ENCODE data around the gene EPHX1.

Gene EPHX1

GRCh38 chr1:225840713-225841112, 30.8 kb downstream of the EPHX1 start:
- in situ Hi-C loops (cut with MboI; ENCODE audit: low sequenced_read_pairs): no loop called here

- in situ Hi-C loops (cut with MboI; ENCODE audit: low sequenced_read_pairs): no loop called here
These were observed 32.1 kb downstream of the EPHX1 start for GRCh38 chr1:225842074-225842473.

GRCh38 chr1:225842788-225843425, 33.0 kb downstream of the EPHX1 start:
- in situ Hi-C loops (cut with MboI; ENCODE audit: low sequenced_read_pairs): no loop called here

DNA sequence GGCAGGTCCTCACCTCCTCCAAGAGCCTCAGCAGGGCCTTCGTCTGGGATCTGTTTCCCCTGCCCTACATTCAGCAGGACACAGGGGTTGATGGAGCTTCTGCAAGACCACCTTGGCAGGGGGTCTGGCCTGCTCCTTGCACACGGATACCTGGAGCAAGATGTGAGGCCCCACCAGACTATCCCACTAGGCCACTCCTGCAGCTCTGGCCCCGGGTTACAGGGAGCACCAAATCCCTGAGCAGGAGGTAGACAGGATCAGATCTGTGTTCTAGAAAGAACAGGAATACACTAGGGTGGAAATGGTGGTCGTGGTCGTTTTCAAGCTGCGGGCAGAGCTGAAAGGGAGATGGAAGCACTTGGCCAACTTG, 33.5 kb downstream of the EPHX1 start:
- in situ Hi-C loops (cut with MboI; ENCODE audit: low sequenced_read_pairs): no loop called here

- in situ Hi-C loops (cut with MboI; ENCODE audit: low sequenced_read_pairs): no loop called here
These were observed 34.5 kb downstream of the EPHX1 start for GRCh38 chr1:225844236-225845061.

- in situ Hi-C loops (cut with MboI; ENCODE audit: low sequenced_read_pairs): no loop called here
These were observed 35.2 kb downstream of the EPHX1 start for GRCh38 chr1:225845097-225845496.

GRCh38 chr1:225845571-225846259, 35.8 kb downstream of the EPHX1 start:
- in situ Hi-C loops (cut with MboI; ENCODE audit: low sequenced_read_pairs): no loop called here

DNA sequence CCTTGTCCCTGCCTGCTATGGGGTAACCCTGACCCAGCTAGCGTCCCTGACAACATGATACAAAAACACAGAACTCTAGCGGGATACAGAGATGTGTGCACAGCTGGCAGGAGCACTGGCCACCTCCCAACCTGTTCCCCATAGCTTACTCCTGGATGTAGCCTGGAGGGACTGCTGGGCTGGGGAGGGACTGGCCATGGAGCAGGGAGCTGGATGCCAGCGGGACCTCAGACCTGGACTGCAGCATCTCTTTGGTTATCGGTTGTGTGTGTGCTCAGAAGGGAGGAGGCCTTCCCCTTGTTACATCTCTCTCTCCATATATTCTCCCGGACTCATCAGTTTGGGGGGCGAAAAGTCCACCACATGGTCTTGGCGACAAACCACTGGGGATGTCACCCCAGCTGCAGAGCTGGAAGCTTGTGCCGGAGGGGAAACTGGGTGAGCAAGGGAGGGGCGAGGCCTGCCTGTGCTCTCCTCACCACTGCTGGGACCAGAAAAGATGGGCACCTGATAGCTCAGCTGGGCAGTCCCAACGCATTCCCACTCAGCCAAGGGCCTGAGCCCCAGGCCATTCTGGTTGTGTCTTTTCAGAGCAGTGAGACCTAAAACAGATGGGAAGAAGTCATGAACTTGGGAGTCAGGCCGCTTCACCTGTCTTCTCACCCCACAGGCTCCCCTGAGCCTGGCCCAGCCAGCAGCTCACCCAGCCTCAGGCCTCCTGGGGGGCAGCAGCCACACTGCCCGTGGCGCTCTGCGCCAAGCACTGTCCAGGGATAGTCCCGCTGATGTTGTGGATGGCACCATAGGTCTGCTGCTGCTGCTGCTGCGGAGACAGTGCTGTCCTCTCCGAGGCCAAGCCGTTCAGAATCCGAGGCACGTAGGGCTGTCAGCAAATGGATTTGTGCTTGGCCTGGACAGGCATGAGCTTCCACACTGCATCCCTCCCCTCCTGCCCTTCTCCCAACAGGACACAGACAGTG, 36.7 kb downstream of the EPHX1 start:
- in situ Hi-C loops (cut with MboI; ENCODE audit: low sequenced_read_pairs): no loop called here

GRCh38 chr1:225847610-225848009, 37.7 kb downstream of the EPHX1 start:
- in situ Hi-C loops (cut with MboI; ENCODE audit: low sequenced_read_pairs): no loop called here

DNA sequence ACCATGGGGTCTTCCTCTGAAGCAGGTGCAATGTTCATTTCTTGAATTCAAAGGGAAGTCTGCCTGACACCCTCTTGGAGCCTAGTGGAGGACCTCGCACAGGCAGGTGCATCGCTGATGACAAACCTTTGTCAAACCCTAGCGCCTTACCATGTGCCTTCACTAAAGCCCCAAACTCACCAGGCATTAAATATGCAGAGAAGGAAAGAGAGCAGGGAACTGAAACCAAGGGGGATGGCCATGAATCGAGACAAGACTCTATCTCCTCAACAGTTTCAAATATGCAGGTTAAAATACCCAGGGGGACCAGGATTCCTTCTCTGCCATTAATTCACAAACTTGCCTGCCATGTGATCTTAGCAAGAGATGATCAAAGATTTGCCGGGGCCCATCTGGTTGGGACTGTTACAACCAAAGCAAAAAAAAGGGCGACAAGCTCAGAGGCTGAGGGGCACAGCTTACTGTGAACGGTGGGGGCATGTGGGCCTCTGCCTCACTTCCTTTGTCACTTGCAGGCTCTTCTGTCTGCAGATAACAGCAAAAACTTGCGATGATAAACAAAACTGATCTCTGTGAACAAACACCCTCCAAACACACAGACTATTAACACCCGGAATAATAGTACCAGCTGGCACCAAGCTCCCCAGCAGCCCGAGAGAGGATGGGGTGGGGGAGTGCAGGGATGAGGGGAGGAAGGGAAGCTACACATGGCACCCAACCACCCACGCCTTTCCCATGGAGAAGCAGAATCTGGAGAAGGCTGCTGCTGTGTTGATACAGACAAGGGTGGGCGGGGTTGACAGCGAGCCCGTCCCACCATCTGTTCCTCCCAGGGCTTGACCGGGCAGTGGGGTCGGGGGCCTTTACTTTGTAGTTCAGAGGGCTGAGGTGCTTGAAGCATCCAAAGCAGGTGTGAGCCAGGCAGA, 38.4 kb downstream of the EPHX1 start:
- in situ Hi-C loops (cut with MboI; ENCODE audit: low sequenced_read_pairs): no loop called here

DNA sequence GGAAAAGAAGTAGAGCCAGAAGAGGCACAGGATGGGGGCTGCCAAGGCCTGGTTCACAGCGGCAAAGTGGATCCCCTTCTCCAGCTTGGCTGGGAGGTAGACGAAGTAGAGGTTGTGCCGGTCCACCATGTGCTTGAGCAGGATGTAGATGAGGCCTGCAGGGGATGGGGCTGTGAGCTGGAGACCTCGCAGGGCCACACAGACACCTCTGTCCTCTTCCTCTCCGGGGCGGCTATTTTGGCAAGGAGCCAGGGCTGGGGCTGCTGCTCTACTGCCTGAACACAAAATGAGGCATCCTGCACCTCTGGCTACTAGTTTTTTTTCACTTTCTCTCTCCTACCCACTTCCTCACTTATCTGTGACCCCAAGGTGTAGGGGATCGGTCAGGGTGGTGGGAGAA, 40.0 kb downstream of the EPHX1 start:
- in situ Hi-C loops (cut with MboI; ENCODE audit: low sequenced_read_pairs): no loop called here

- in situ Hi-C loops (cut with MboI; ENCODE audit: low sequenced_read_pairs): no loop called here
These were observed 40.4 kb downstream of the EPHX1 start for GRCh38 chr1:225850370-225850769.

DNA sequence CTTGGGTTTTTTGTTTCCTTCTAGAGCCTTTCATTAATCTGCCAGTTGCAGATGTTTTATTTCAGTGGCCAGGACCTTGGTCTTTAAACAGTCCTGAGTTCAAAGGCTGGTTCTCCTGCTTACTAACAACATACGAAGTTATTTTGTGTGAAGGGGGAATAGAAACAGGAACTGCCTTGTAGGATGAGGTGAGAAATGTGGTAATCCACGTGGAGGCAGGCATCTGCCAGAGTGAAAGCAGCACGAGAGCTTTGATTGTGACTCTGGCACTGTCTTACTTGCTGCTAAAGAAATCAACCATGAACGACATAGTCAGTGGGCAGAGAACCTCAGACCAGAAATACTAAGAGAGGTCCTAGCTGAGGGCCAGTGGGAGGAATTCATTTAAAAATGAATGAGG, 41.9 kb downstream of the EPHX1 start:
- in situ Hi-C loops (cut with MboI; ENCODE audit: low sequenced_read_pairs): no loop called here

- in situ Hi-C loops (cut with MboI; ENCODE audit: low sequenced_read_pairs): no loop called here
These were observed 42.6 kb downstream of the EPHX1 start for GRCh38 chr1:225852413-225853124.

- in situ Hi-C loops (cut with MboI; ENCODE audit: low sequenced_read_pairs): no loop called here
These were observed 43.5 kb downstream of the EPHX1 start for GRCh38 chr1:225853441-225853840.

DNA sequence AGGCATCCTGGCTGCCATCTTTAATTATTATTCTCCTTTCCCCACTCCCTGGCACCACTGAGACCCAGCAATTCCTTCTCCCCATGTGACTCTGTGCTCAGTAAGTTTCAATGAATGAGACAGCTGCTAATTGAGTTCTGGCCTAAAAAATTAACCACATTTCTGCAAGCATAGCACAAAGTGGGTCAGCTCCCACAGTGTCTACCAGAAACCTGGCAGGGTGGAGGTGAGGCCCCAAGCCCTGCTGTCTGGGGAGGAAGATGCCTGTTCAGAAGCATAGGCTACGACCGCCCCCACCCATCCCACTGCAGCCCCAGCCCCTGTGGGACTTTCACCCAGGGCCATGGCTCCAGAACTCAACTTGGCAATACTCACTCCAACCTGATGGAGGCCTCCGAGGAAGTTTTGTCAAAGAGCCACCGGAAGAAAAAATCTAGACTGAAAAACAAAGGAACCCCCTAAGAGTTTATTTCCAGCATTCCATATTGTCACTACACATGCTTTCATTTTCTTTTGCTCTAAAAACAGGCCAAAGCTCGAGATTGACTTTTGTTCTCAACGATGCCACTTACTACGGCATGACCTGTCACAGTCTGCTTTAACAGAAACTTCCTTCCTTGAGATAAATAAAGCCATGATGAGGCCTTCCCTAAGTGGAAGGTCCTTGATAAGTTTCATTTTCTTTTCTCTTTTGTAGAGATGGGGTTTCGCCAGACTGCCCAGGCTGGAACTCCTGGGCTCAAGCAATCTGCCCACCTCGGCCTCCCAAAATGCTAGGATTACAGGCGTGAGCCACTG, 45.8 kb downstream of the EPHX1 start:
- in situ Hi-C loops (cut with MboI; ENCODE audit: low sequenced_read_pairs): no loop called here

- in situ Hi-C loops (cut with MboI; ENCODE audit: low sequenced_read_pairs): no loop called here
These were observed 47.3 kb downstream of the EPHX1 start for GRCh38 chr1:225857256-225857655.

DNA sequence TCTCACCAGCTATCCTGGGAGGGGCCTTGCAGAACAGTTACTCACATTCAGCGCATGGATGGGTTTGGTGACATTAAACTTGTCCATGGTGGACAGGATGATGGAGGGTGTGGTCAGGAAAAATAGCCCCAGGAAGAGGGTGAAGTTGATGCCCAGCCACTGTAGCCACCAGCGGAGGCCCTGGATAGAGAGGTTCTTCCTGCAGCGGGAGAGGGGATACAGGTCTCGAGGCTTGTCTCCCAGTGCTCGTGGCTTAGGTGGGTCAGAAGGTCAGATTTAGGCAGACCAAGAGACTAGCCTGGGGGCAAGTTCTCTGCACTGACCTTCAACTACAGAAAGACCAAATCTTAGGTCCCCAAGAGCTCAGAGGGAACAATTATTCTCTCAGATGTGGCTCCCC, 49.2 kb downstream of the EPHX1 start:
- in situ Hi-C loops (cut with MboI; ENCODE audit: low sequenced_read_pairs): no loop called here
